ENCODE results near the gene TSC22D3.

DNA sequence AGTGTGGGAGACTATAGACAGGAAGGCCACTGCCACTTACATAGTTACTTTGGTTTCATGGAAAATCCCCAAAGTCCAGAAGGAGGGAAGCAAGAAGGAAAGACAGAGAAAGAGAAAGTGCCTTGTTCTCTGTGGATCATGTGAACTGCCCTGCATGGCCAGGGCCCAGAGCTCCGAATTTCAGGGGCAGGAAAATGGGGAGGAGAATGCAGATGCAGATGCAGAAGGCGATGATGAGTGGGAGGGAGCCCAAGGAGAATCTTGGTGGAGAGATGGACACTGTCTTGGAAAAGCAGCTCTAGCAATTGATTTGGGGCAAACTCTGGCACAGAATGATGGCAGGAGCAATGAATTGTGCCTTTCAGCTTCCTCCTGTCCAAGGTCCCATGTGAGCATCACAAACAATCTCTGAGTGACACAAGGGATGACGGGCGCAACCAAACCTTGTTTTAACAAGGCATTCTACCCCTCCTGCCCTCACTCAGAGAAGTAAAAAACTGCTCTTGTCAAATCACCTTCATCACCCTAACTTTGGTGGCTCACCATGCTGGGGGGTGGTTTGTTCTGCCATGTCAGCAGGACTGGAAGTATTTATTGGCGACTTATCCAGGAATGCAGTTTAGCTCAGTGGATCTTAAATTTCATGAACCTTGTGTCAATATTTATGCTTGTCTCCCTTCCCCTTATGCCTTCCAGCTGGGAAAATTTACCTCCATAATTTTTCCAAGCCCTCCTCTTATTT, 53.5 kb downstream of the TSC22D3 start:
- TF ChIP-seq, protein P1, sequence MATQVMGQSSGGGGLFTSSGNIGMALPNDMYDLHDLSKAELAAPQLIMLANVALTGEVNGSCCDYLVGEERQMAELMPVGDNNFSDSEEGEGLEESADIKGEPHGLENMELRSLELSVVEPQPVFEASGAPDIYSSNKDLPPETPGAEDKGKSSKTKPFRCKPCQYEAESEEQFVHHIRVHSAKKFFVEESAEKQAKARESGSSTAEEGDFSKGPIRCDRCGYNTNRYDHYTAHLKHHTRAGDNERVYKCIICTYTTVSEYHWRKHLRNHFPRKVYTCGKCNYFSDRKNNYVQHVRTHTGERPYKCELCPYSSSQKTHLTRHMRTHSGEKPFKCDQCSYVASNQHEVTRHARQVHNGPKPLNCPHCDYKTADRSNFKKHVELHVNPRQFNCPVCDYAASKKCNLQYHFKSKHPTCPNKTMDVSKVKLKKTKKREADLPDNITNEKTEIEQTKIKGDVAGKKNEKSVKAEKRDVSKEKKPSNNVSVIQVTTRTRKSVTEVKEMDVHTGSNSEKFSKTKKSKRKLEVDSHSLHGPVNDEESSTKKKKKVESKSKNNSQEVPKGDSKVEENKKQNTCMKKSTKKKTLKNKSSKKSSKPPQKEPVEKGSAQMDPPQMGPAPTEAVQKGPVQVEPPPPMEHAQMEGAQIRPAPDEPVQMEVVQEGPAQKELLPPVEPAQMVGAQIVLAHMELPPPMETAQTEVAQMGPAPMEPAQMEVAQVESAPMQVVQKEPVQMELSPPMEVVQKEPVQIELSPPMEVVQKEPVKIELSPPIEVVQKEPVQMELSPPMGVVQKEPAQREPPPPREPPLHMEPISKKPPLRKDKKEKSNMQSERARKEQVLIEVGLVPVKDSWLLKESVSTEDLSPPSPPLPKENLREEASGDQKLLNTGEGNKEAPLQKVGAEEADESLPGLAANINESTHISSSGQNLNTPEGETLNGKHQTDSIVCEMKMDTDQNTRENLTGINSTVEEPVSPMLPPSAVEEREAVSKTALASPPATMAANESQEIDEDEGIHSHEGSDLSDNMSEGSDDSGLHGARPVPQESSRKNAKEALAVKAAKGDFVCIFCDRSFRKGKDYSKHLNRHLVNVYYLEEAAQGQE (IDR thresholded peaks at IDR 0.05; ENCODE audit: insufficient read depth in 1 of 2, low read depth in 2 of 2, low read length in 2 of 2): no peak
- TF ChIP-seq SIN3A (IDR thresholded peaks at IDR 0.05; ENCODE audit: borderline replicate concordance, insufficient read depth, low read length) (no peak), TAF1 (IDR thresholded peaks at IDR 0.05; ENCODE audit: borderline replicate concordance, insufficient read depth, low read length) (no peak), POLR2AphosphoS5 (IDR thresholded peaks at IDR 0.05; ENCODE audit: low read depth, low read length) (no peak)

All from PFSK-1 (cell line).